Peyer's patch (tissue), 4 donors: ENCODE measurements around the gene LGI2. TPM values are rescaled to one million over a fixed set of nuclear protein-coding genes. Genes with fewer than 3 reads are reported as not detected.
"Not testable (repeated sequence)": the region's sequence is repeated elsewhere in the genome, so short reads cannot be mapped to it uniquely, and the experiment has no call there.

Source experiments
- DNase-seq, 3 donors: peaks; one replicate each; pipeline ENCODE4 v3.0.0-alpha.2; 2017 to 2019
- H3K27ac ChIP-seq, 4 donors: fragments of 200-600 bp; sonication (generic); one replicate each; pipeline ENCODE4 v1.5.1; 2016 to 2019
- H3K27me3 ChIP-seq, 2 donors: fragments of 200-600 bp; sonication (generic); one replicate each; pipeline ENCODE4 v1.5.1; 2019
- H3K36me3 ChIP-seq, 3 donors: fragments of 200-600 bp; sonication (generic); one replicate each; pipeline ENCODE4 v1.5.1; 2016 to 2019
- H3K4me1 ChIP-seq, 4 donors: fragments of 200-600 bp; sonication (generic); one replicate each; pipeline ENCODE4 v1.5.1; 2016 to 2019
- H3K4me3 ChIP-seq, 4 donors: fragments of 200-600 bp; sonication (generic); 1 replicate in 3 of 4; 2 replicates in 1 of 4; pipeline ENCODE4 v1.5.1; 2016 to 2019; ENCODE audit warnings: mild to moderate bottlenecking in 1 of 4
- H3K9me3 ChIP-seq, 4 donors: fragments of 200-600 bp; sonication (generic); one replicate each; pipeline ENCODE4 v1.5.1; 2016 to 2019; ENCODE audit warnings: mild to moderate bottlenecking in 1 of 4
- POLR2A ChIP-seq, 2 donors: fragments of 450-650 bp; IDR thresholded peaks; one replicate each; pipeline ENCODE4 v1.5.1; 2017; ENCODE audit warnings: antibody characterized with exemption in 2 of 2, mild to moderate bottlenecking in 2 of 2, moderate library complexity in 2 of 2
- total RNA-seq, 4 donors: library from RNA; depleted of rRNA; stranded (reverse); fragments of >200 nt; gene quantifications; one replicate each; pipeline ENCODE4 v1.1.0, GENCODE V29; 2016
- TF ChIP-seq, protein P1 (sequence below), 6 experiments: fragments of 450-650 bp in 4 of 6; fragments of 200-600 bp in 2 of 6; sonication (generic) in 1 of 6; IDR thresholded peaks; one replicate each; pipeline ENCODE4 v1.5.1; 2017 to 2019; ENCODE audit warnings: antibody characterized with exemption in 6 of 6, mild to moderate bottlenecking in 3 of 6, moderate library complexity in 1 of 6

Gene LGI2
- total RNA-seq, 4 donors from 2014 or later, result 0.40 to 0.83 (median 0.66) TPM; not detected in 1

- H3K9me3 ChIP-seq, result no peaks in the 10 kb centered on the region
- H3K27me3 ChIP-seq, result no peaks in the 10 kb centered on the region
- TF ChIP-seq, protein P1, sequence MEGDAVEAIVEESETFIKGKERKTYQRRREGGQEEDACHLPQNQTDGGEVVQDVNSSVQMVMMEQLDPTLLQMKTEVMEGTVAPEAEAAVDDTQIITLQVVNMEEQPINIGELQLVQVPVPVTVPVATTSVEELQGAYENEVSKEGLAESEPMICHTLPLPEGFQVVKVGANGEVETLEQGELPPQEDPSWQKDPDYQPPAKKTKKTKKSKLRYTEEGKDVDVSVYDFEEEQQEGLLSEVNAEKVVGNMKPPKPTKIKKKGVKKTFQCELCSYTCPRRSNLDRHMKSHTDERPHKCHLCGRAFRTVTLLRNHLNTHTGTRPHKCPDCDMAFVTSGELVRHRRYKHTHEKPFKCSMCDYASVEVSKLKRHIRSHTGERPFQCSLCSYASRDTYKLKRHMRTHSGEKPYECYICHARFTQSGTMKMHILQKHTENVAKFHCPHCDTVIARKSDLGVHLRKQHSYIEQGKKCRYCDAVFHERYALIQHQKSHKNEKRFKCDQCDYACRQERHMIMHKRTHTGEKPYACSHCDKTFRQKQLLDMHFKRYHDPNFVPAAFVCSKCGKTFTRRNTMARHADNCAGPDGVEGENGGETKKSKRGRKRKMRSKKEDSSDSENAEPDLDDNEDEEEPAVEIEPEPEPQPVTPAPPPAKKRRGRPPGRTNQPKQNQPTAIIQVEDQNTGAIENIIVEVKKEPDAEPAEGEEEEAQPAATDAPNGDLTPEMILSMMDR (IDR thresholded peaks at IDR 0.05), result no peak
- no peak for TF ChIP-seq POLR2A (IDR thresholded peaks at IDR 0.05)
- DNase-seq, result no peak
- H3K4me1 ChIP-seq, result no peaks in the 10 kb centered on the region
- no peak overlapping the region for H3K4me3 ChIP-seq
- no peaks in the 10 kb centered on the region for H3K36me3 ChIP-seq
- no peak overlapping the region for H3K27ac ChIP-seq
These were observed 28.1 kb upstream of the LGI2 start for GRCh38 chr4:25058796-25059195.

- H3K4me3 ChIP-seq, result no peak overlapping the region
- no peak overlapping the region for H3K27ac ChIP-seq
- no peaks in the 10 kb centered on the region for H3K4me1 ChIP-seq
- H3K9me3 ChIP-seq, result no peaks in the 10 kb centered on the region
- no peaks in the 10 kb centered on the region for H3K36me3 ChIP-seq
- TF ChIP-seq, protein P1 (IDR thresholded peaks at IDR 0.05), result no peak
- no peak for TF ChIP-seq POLR2A (IDR thresholded peaks at IDR 0.05)
- no peaks in the 10 kb centered on the region for H3K27me3 ChIP-seq
- DNase-seq, result no peak
These were observed 26.6 kb upstream of the LGI2 start for GRCh38 chr4:25057299-25057698.

GRCh38 chr4:25052037-25052436, 21.3 kb upstream of the LGI2 start:
- not testable (repeated sequence) for H3K4me3 ChIP-seq, H3K4me1 ChIP-seq, H3K36me3 ChIP-seq, H3K27ac ChIP-seq, H3K27me3 ChIP-seq, DNase-seq, H3K9me3 ChIP-seq

GRCh38 chr4:25051534-25051933, 20.8 kb upstream of the LGI2 start:
- Histone ChIP-seq H3K4me1 (no peaks in the 10 kb centered on the region), H3K27ac (no peak overlapping the region), H3K9me3 (no peaks in the 10 kb centered on the region), H3K4me3 (no peak overlapping the region), H3K27me3 (no peaks in the 10 kb centered on the region), H3K36me3 (no peaks in the 10 kb centered on the region)
- DNase-seq, result no peak
- TF ChIP-seq POLR2A (IDR thresholded peaks at IDR 0.05), result no peak
- TF ChIP-seq, protein P1 (IDR thresholded peaks at IDR 0.05), result no peak

- H3K36me3 ChIP-seq, result no peaks in the 10 kb centered on the region
- no peaks in the 10 kb centered on the region for H3K9me3 ChIP-seq
- TF ChIP-seq, protein P1 (IDR thresholded peaks at IDR 0.05), result no peak
- no peak for TF ChIP-seq POLR2A (IDR thresholded peaks at IDR 0.05)
These were observed 19.8 kb upstream of the LGI2 start for GRCh38 chr4:25050370-25051078.

DNA sequence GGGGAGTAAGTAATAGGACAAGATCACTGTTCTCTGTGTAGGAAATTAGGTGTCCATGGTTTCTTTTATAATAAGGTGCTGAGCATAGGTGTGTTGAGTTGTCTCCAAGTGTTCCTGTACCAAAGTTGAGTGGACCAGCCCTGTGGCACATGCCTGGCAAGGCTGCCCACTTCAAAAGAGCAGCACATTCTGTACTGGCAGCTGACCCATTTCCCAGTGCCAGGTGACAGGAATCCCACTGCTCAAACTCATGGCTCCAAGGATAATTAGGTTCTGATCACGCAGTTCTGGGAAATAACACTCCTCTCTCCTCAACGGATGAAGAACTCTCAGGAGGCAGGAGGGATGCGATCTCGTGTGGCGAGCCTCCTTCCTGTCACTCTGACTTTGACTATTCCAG, 12.8 kb upstream of the LGI2 start:
- Histone ChIP-seq H3K4me1 (no peaks in the 10 kb centered on the region), H3K4me3 (no peak overlapping the region), H3K36me3 (no peaks in the 10 kb centered on the region), H3K27ac (no peak overlapping the region), H3K27me3 (no peaks in the 10 kb centered on the region), H3K9me3 (no peaks in the 10 kb centered on the region)
- DNase-seq, result no peak
- TF ChIP-seq, protein P1 (IDR thresholded peaks at IDR 0.05), result no peak
- TF ChIP-seq POLR2A (IDR thresholded peaks at IDR 0.05), result no peak

More at GRCh38 chr4:25050370-25051078, 19.8 kb upstream of the LGI2 start:
- no peaks in the 10 kb centered on the region for H3K27me3 ChIP-seq
- DNase-seq, result no peak
- H3K4me1 ChIP-seq, result no peaks in the 10 kb centered on the region
- no peak overlapping the region for H3K4me3 ChIP-seq
- no peak overlapping the region for H3K27ac ChIP-seq
